Caki2 (cell line): ENCODE results near the gene LPP. TPM values are rescaled to one million over a fixed set of nuclear protein-coding genes. Genes with fewer than 3 reads are reported as not detected.

Experiments used
- DNase-seq: peaks from one replicate; pipeline ENCODE4 v3.0.0-alpha.2; 2015; ENCODE audit warnings: low read depth
- in situ Hi-C: cut with HindIII; loops from 2 replicates; pipeline ENCODE4 v1.10.0; 2016; ENCODE audit warnings: low sequenced_read_pairs, low pct_unique_long_range_greater_than_20kb, mixed read lengths
- total RNA-seq: library from RNA; depleted of rRNA; stranded (reverse); fragments of >200 nt; shearing (Covaris generic); gene quantifications from 2 replicates; pipeline ENCODE4 v1.2.3, GENCODE V29; 2014; ENCODE audit warnings: low replicate concordance

Gene LPP
- total RNA-seq, 1 experiment from 2014 or later, result 9.2 TPM

DNA sequence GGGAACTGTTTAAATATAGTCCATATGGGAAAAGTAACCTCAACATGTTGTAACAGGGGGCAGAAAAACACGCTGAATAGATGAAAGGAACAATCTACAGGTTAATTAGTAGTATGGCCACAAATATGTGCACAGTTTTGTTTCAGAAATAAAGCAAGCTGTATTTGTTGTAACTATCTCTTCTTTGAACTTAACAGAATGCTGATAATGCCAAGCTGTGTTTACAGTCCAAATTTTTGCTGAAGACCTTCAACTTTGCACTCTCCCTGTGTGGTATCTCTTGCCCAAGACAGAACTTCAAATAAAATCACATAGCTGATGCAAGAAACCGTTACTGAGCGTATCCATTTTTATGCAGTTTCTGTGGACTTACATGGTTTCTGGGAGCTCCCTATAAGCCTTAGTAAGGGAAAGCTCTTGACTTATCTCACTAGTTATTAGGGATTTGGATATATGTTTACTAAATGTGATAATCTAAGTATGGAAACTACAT is 592.4 kb downstream of the LPP start:
- in situ Hi-C loops, result no loop called here
- DNase-seq, result no peak

DNA sequence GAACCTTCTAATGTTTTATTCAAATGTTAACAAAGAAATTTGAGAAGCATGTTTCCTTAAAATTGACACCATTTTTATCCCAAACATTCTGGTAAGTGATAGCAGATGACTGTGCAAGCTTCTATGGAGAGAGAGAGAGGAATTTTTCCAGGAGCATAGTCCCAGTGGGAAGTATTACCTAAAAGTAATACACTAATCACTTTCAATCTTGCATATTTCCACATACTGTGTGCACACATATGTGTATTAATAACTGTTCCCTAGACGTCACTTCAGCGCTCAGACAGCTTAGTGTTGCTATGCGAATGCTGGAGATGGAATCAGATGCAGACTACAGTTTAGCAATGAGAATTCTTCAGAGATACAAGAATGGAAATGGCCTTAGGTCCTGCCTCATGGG is 593.5 kb downstream of the LPP start:
- no peak for DNase-seq
- in situ Hi-C loops, result no loop called here

DNA sequence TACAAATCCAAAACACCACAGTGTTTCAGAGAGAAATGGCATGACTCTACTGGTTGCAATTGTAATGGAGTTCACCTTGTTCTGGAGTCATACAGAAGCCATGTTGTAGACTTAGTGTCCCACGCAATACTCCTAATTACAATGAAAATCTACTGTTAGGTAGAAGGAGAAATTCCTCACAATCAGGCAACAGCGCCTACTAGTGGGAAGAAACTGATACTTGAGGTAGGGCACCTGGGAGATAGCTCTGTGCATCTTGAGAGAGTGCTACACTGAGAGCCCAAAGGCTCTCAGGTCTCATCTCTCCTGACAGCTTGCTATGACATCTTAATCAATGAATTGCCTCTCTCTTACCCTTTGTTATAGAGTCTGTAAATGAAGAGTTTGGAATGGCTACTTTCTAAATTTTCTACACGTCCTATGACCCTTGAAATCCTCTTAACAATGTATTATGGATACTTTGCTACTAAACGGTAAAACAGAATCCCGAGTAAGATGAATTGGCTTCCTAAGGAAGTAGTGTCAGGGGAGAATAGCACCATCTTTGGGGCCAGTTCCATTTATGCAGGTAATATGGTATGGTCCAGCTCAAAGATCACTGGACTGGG is 595.2 kb downstream of the LPP start:
- no peak for DNase-seq
- in situ Hi-C loops, result no loop called here

DNA sequence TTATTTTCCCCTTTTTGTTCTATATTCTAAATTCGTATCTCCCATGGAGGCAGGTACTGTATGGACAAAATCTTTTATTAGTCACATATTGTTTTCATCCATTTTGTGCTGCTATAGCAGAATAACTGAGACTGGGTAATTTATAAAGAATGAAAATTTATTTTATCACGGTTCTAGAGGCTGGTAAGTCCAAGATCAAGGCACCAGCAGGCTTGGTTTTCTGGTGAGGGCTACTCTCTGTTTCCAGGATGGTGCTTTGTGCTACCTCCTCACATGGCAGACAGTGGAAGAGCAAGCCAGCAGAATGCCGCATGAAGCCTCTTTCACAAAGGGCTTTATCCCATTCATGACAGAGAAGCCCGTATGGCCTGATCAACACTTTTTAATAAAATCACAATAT is 595.9 kb downstream of the LPP start:
- in situ Hi-C loops, result no loop called here
- DNase-seq, result no peak

DNA sequence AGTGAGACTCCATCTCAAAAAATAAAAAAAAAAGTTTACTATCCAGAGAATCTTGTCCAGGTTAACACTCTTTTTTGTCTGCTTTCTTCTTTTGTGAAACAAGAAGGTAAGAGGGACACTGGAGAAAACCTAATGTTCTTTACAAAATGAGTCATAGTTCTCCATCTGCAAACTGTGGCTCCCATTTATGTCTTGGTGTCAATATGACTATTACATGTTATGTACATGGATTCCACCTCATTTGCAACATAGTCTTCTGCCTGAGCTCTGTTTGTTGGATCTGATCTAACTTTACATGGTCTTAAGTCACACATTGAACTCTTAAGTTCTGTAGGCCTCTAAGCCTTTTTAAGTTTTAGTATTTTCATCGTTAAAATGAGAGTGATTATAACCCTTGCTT is 596.7 kb downstream of the LPP start:
- DNase-seq, result no peak
- in situ Hi-C loops, result no loop called here

DNA sequence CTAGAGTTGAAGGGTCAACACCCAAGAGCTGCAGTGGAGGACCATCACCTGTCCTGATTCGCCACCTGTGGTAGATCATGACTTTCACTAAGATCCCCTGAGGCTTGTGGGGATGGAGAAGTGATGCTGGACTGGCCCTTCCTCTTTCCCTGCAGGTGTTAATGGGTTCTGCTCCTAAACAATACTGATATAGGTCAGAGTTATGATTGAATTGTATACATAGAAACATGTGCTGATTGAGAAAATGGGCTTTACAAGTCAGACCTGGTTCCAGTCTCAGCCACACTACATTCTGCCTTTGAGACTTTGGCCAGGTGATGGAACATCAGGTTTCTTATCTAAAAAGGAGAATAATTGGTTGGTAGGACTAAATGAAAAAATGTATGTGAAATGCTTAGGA is 598.9 kb downstream of the LPP start:
- no peak for DNase-seq
- in situ Hi-C loops, result no loop called here

DNA sequence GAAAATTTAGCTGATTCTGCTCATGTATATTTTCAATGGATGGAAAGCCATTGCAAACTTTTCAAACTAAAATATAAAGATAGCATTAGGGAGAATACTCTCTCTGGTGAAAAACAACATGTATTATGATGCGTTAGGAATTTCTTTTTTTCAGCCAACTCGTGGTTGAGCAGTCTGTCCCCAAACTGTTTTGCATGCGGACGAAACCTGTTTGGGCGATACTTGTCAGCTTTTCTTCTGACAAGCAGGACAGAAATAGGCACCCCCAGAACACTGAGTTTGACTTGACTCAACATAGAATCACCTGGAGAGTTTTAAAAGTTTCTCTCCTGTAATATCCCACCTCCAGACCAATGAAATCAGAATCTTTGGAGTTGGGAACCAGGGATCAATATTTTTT is 600.3 kb downstream of the LPP start:
- in situ Hi-C loops, result no loop called here
- no peak for DNase-seq

DNA sequence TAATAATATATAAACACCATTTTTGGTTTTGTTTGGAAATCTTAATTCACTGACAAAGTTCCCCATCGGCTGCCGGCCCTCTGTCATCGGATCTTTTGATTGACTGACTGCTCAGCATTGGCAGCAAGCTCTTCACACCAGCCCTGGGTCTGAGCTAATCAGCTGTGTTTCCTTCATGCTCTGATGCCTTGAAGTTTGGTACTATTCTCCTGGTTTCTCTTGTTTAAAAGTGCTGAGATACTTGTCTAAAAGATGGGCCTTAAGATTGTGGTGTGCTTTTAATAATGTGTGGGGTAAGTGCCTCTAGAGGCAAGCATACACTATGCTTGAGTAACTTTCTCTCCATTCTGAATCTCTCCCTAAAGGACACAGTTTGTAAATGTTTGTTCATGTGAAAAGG is 602.3 kb downstream of the LPP start:
- in situ Hi-C loops, result no loop called here
- DNase-seq, result no peak

DNA sequence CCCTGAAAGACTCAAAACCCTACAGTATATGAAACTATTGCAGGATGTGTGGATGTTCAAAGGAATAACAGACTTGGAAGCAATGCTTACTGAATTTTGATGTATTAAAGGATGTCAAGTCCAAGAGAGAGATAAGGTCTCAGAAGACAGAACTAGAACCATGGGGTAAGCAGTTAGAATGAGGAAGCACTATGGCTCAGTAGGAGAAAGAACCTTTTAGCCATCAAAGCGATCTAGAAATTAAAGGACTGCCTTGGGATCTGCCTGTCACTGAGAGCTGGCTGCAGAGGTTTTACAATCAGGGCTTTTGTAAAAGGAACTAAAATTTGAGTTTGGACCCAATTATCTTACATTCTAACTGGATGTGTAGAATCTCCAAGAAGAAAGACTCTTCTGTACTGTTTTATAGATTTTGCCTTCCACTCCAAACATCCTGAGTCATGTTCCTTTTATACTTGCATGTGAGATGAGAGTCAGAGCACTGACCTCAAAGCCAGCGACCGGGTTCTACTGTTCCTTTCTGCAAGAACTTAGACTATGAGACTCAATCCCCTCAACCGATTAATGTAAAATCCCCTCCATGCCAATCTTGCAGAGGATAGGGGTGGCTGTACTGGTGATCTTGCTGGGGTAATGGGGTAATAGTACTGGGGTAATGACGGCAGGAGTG is 605.5 kb downstream of the LPP start:
- in situ Hi-C loops, result no loop called here
- no peak for DNase-seq

DNA sequence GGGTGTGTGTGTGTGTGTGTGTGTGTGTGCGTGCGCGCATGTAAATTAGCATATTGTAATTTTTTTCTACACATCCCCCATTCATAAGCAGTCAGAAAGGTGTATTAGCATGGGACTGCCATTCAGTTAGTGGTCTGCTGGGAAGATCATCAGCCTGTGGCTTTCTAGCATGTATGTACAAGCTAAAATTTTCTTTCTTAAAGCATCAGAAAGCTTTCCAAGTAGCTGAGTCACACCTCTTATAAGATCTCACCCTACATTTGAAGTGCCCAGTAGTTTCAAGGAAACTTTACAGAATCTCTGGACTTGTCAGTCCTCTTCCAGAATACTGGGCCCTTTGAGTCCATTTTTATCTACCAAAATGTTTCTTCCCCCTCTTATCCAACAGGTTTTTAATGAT is 606.5 kb downstream of the LPP start:
- no peak for DNase-seq
- in situ Hi-C loops, result no loop called here

DNA sequence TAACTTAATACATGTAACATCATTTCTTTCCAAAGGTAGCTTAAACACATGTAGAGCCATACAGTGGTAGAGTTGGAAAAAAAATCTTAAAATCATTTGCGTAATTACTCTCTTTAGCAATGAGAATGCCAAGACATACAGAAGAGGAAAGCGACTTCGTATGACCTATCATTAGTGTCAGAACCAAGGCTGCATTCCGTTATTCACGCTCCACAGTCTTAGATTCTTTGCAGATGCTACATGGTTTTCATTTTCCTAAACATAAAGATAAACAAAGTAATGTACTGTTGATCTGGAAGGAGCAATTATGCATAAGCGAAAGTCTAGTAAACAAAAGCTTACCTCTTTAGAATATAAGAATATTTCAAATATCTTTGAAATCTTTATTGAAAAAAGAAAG is 607.5 kb downstream of the LPP start:
- in situ Hi-C loops, result no loop called here
- no peak for DNase-seq

DNA sequence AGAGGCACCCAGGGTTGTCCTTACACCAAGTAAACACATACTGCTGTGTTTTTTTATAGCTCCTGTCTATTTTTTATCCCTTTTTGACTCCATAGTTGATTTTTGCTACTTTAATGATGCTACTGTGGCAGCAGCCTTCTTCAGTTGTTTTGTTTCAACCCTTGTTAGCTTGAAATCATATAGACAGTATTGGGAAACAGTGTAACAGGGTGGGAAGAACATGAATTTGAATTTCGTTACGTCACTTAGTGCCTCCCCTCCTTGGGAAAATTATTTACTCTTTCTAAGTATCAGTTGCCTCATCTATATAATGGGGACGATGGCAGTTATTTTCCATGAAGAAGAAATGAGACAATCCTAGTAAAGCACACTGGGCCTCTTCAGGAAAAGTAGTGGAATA is 608.0 kb downstream of the LPP start:
- in situ Hi-C loops, result no loop called here
- DNase-seq, result no peak

DNA sequence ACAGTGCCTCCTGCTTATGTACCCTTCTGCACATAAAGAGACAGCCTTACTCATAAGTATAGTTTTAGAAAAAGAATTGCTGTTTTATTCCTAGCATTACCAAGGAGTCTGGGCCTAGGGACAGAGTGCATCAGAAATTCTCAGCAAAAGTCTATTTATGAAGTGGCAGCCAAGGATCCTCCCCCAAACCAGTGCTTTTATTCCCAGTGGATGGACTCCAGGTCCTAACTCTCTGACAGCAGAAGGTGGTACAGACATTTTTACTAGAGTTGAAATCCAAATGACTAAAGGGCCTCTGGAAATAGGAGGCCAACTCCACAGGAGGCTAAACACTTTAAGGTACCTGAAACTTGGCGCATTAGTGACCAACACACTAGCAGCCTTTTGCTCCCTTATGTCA is 610.7 kb downstream of the LPP start:
- DNase-seq, result no peak
- in situ Hi-C loops, result no loop called here

DNA sequence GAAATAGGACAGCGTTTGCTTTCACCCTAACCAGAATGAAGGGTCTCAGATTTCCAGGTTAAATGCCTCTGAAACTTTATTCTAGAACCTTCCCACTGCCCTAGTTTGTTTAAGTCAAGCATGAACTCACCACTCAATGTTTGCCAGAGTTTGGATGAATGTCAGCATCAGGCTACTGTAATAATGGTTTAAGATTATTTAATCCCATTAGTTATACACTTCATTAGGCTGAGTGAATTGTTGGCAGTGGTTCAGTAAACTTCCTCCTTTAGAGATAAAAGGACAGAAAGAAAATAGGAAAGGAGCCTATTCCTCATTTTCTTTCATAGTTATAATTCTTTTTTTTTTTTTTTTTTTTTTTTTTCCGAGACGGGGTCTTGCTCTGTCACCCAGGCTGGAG is 615.9 kb downstream of the LPP start:
- no peak for DNase-seq
- in situ Hi-C loops, result no loop called here

DNA sequence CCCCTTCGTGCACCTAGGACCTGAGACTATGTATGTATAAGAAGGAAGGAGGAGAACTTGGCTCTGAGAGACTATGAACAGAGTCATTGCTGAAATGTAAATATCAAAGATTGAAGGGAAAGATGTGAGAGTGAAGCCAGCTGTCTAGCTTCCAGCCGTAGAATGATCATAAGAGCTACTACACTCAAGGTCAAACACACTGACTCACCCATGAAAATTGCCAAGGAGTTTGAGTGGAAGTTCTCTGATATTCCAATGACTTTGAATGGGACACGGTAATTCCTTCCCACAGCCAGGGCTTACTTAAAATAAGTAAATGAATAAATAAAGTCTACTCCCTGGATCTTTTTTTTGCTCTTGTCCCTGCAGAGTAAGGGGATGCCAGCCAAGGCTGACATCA is 618.9 kb downstream of the LPP start:
- no peak for DNase-seq
- in situ Hi-C loops, result no loop called here

DNA sequence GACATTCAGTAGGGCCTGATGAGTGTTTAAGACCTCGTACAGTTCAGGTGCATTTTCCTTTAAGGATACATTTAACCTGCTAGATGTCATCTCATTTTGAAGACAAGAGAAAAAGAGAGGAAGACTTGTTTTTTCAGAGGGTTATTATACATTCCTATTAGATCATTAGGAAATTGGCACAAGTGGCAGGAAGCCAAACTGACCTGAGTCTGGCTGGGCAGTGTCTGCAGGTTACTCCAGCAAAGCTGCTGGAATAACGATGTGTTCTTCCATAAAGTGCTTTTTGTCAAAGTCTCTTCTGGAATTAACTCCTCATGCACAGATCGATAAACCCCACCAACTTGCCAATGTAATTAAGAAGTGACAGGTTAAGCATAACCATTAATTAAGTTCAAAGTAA is 621.5 kb downstream of the LPP start:
- in situ Hi-C loops, result no loop called here
- no peak for DNase-seq

DNA sequence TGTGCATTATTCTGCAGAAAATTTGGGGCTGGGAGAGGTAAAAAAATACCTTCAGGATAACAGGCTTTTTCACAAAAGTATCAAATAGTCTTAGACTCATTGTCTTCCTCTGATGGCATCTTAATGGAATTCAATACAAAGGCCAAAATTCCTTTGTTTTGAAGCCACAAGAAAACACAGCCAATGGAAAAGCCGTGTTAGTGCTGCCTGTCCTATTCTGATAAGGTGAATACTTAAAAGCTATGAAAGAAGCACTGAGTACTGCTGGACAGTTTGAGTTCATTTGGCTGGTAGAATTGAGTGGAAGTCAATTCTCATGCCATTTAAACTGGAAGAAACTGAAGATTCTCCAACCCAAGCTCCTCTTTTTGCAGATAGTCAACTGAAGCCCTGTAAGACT is 622.5 kb downstream of the LPP start:
- in situ Hi-C loops, result no loop called here
- no peak for DNase-seq

DNA sequence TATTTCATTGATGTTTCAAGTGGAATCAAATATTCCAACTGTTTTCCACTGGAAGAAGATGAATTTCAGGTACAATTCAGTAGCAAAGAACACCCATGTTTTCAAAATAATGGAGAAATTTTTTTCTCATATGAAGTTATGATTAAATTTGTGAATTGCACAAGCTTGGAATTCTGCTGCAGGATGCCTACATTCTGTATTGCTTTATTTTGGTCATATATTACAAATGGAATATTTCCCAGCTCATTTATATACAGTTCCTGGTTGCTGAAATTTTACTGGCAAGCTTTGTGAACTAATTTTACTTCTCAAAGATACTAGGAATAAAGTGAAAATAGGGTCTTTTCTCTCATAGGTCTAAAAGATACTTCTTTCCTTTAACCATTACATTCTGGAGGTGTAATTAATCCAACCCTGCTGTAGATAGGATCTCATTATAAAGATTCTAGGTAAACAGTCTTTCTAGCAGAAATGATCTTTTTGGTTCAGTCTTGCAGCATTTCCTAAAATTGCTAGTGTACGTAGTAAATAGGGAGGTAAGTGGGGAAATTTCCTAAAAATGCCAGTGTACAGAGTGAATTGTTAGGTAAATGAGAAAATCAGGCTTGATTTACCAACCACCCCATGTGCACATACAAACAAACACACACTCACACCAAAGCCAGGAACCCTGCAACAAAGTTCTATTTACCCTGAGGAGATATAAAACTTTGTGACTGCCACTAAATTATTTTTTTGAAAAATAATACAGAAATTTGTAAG is 624.3 kb downstream of the LPP start:
- DNase-seq, result no peak
- in situ Hi-C loops, result no loop called here

DNA sequence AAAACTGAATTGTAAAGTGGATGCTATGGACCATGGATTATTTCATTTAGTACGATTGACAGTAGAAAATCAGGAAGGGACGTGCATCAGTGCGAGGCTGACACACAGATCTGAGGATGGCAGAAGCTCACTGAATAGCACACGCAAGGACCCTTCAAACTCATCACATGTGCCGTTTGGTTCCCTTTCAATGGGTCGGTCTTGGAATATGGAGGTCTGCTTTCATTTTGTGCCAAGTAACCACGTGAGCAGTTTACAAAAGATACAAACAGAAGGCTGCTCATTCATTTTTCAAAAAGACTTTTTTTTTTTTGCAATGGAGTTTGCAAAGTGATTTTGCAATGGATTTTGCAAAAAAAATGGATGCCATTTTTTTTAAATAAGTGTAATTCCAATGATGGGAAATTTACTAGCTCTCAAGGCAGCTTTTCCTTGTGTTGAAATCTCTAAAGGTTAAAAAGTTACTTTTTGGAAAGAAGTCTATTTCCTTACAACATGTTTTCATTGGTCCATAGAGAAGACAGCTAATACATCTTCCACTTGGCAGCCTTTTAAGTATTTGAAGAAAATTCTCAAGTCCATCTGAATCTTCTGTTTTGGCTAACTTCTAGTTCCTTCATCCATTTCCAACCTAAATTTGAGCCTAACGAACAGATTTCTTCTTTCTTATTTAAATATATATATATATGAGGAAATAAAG is 625.5 kb downstream of the LPP start:
- in situ Hi-C loops, result no loop called here
- DNase-seq, result no peak
